HG02642 (cell line): Measurements from ENCODE around the gene PAXX.
"Not testable (repeated sequence)": the region's sequence is repeated elsewhere in the genome, so short reads cannot be mapped to it uniquely, and the experiment has no call there.

Experiments used
- ATAC-seq: cut with Tn5 transposase; IDR thresholded peaks from one replicate; pipeline ENCODE4 v1.9.1; 2021; ENCODE audit warnings: mild to moderate bottlenecking; ENCODE audit not compliant: unreplicated experiment, poor library complexity

Gene PAXX

DNA sequence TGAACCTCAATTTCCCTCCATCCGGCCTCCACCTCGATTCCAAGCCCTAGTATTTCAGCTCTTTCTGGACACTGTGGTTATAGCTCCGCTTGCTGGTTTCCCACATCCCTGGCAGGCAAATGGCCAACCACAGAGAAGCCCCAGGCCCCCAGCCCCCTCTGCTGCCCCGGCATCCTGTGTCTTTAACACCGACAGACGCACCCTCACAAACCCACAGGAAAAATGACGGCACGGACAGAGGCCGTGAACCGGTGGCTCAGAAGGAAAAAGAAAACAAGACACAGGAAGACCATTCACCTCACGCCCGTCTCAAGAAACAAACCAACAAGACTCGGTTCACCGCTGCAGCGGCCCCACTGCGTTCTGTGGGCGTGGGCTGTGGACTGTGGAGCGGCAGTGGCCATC is 5.6 kb downstream of the PAXX start:
- no peak for ATAC-seq

GRCh38 chr9:137000177-137000930 is 8.1 kb downstream of the PAXX start:
- peak; percentile 72 for ATAC-seq

DNA sequence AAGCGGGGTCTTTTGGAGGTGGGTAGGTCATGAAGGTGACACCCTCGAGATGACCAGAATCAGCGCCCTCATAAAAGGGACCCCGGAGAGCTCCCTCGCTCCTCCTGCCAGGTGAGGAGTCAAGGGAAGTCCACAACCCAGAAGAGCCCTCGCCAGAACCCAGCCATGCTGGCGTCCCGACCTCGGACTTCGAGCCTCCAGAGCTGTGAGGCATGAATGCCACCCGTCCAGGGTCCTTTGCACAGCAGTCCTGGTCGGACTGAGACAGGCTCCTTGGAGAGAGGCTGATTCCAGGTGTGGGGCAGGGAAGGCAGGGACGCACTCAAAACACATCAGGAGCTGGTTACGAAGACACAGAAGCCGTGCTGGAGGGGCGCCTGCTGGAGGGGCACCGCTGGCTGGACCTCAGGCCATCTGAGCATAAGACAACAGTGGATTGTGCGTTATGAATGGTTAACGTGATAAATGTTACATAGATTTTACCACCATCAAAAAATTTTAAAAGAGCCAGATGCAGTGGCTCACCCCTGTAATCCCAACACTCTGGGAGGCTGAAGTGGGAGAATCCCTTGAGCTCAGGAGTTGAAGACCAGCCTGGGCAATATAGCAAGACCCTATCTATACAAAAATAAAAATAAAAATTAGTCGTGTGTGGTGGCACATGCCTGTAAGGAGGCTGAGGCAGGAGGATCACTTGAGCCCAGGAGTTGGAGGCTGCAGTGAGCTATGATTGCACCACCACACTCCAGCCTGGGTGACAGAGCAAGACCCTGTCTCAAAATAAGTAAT is 9.8 kb downstream of the PAXX start:
- no peak for ATAC-seq

DNA sequence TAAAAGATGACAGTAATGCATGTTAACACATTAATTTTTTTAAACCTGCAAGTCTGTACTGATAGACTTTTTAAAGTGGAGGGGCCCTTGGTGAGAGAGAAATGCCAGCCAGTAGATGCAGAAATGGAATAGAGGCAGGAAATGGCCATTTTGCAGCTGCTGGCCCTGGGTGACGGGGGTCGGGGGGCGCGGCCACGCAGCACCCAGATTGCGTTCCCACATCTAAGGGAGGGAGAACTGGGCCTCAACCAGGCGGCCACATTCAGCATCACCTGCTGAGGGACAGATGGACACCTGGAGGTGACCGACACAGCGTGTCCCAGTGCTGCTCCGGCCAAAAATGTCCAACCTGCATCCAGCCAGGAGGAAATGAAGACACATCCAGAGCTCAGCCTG is 10.4 kb downstream of the PAXX start:
- no peak for ATAC-seq

DNA sequence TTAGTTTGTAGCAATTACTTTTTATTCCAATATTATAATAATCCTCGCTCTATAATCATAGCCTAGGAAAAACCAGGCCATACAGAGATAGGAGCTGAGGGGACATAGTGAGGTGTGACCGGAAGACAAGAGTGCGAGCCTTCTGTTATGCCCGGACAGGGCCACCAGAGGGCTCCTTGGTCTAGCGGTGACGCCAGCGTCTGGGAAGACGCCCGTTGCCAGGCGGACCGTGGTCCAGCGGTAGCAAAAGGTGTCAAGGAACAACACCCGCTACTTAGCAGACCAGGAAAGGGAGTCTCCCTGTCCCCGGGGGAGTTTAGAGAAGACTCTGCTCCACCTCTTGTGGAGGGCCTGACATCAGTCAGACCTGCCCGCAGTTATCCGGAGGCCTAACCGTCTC is 12.1 kb downstream of the PAXX start:
- not testable (repeated sequence) for ATAC-seq

GRCh38 chr9:137006116-137007003 is 14.1 kb downstream of the PAXX start:
- no peak for ATAC-seq

GRCh38 chr9:137007108-137007815 is 15.0 kb downstream of the PAXX start:
- no peak for ATAC-seq

- no peak for ATAC-seq
These were observed 15.6 kb downstream of the PAXX start for GRCh38 chr9:137007816-137008270.

- no peak for ATAC-seq
These were observed 16.1 kb downstream of the PAXX start for GRCh38 chr9:137008312-137008711.

GRCh38 chr9:137009217-137009616 is 17.0 kb downstream of the PAXX start:
- no peak for ATAC-seq

GRCh38 chr9:137009938-137010732 is 17.9 kb downstream of the PAXX start:
- no peak for ATAC-seq

GRCh38 chr9:137011156-137011555 is 18.9 kb downstream of the PAXX start:
- no peak for ATAC-seq

GRCh38 chr9:137011907-137012675 is 19.9 kb downstream of the PAXX start:
- no peak for ATAC-seq

DNA sequence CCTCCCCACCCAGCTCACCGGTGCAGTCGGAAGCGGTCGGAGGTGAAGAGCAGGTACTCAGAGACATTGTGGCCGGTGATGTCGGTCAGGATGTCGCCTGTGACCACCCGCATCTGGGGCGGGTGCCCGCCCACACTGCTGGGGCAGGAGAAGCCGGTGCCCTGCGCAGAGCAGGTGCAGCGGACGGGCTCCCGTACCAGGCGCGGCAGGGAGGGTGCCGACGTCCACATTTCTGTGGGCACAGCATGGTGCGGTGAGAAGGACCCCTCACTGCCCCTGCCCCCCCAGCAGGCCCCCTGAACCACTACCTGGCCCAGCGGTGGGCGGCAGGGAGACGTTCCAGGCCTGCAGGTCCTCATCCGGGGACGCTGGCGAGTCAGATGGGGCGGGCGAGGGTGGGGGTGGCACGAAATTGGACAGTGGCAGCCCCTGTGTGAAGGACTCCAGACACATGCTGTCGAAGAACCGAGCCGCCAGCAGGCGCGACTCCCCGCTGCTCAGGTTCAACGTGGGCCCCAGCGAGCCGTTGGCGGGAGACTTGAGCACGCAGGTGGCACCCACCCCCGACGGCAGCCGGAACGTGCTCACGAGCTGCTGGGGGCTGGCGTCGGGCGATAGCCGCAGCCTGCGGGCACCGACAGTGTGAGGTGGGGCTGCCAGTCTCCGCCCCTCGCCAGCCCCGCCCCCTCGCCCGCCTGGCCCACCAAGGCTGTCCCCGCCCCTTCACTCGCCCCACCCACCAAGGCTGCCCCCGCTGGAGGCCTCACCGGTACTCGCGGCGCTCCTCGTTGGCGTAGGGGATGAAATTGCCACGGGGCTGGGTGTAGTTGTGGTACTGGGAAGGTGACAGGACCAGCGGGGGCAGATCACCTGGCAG is 20.7 kb downstream of the PAXX start:
- no peak for ATAC-seq

- ATAC-seq = no peak
These were observed 21.3 kb downstream of the PAXX start for GRCh38 chr9:137013571-137013940.

DNA sequence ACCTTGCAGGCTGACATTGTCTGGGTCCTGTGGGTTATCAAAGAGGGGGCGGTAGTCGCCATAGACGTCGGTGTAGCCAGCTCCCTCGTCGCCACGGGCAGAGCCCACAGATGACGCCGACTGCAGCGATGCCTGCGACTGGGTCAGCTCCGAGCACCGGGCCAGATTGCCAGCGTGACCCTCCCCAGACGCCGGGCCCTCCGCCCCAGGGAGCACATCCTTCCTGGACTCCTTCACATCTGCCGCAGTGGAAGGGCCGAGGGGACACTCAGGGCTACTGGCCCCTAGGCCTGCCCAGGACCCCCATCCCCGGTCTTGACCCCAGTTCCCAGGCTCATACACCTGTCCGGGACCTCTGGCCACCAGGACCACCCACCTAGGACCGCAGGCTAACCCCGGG is 21.9 kb downstream of the PAXX start:
- no peak for ATAC-seq

DNA sequence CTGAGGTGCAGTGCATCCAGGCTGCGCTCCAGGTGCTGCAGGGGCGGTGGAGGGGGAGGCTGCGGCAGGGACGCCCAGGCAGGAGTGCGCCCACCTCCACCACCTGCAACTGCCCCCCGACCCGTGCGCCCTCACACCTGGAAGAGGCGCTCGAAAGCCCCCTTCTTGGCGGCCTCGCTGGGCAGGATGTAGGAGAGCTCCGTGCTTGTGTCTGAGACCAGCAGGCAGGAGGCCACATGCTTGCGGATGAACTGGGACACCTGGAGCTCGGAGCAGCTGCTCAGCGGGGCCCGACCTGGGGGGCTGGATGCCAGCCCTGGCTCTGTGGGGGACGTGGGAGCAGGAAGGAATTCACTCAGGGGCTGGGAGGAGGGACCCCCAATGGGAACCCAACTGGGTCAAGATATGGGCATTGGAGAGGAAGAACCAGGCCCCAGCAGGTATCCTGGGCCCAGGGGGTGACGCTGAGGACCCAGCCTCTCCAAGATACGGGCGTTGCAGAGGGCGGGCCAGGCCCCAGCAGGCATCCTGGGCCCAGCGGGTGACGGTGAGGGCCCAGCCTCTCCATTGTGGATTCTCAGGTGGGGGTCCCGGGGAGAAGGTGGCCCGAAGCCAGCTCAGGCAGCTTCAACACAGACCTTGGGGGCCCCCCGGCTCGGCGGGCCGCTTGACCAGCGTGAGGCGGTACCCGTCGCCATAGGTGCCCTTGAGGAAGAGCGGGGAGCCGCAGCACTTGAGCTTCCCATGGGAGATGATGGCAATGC is 22.7 kb downstream of the PAXX start:
- no peak for ATAC-seq
